Bronchial epithelial cell (primary cell): ENCODE data around the gene IFNG-AS1. TPM values are rescaled to one million over a fixed set of nuclear protein-coding genes. Genes with fewer than 3 reads are reported as not detected.
A peak's percentile ranks its signal among the peaks of the same experiment; 100 is the strongest.

Experiments
- DNase-seq: peaks from one replicate; pipeline ENCODE4 v3.0.0-alpha.2; 2010; ENCODE audit warnings: low read depth
- FAIRE-seq: peaks from 2 replicates; lab custom pipeline; 2011; peaks lifted over from hg19 to GRCh38; lab: Jason Lieb, UNC
- H3K27me3 ChIP-seq: 2 replicates; pipeline ENCODE4 v1.5.1; 2011; ENCODE audit warnings: low read length; ENCODE audit not compliant: control insufficient read depth, insufficient read depth
- H3K36me3 ChIP-seq: 2 replicates; pipeline ENCODE4 v1.5.1; 2011; ENCODE audit warnings: low read length; ENCODE audit not compliant: control insufficient read depth, insufficient read depth
- H3K4me3 ChIP-seq: 2 replicates; pipeline ENCODE4 v1.5.1; 2011; ENCODE audit warnings: mild to moderate bottlenecking, low read depth, low read length, control low read depth
- CTCF ChIP-seq: IDR thresholded peaks from 2 replicates; pipeline ENCODE4 v1.5.1; 2011; ENCODE audit warnings: mild to moderate bottlenecking, moderate library complexity, low read length, control low read depth, inconsistent platforms; ENCODE audit not compliant: insufficient read depth, severe bottlenecking
- total RNA-seq: library from RNA; depleted of rRNA; stranded (reverse); fragments of >200 nt; gene quantifications from 2 replicates; pipeline ENCODE4 v1.2.1, GENCODE V29; 2014

The IFNG-AS1 gene
- total RNA-seq, 1 donor from 2014 or later: not detected

GRCh38 chr12:68007033-68007432 is 17.8 kb downstream of the IFNG-AS1 start:
- no peak for FAIRE-seq
- H3K4me3 ChIP-seq: no peak overlapping the region
- H3K27me3 ChIP-seq: no peaks in the 10 kb centered on the region
- no peak for DNase-seq
- no peaks in the 10 kb centered on the region for H3K36me3 ChIP-seq
- TF ChIP-seq CTCF: no peak

- DNase-seq: peak; percentile 55
- H3K4me3 ChIP-seq: no peak overlapping the region
- no peaks in the 10 kb centered on the region for H3K36me3 ChIP-seq
- H3K27me3 ChIP-seq: no peaks in the 10 kb centered on the region
- no peak for TF ChIP-seq CTCF
- FAIRE-seq: no peak
Observed at GRCh38 chr12:68007466-68007865, 18.2 kb downstream of the IFNG-AS1 start.

- Histone ChIP-seq H3K36me3 (no peaks in the 10 kb centered on the region), H3K27me3 (peaks cover 3% of the 10 kb centered on the region), H3K4me3 (no peak overlapping the region)
- no peak for DNase-seq
- FAIRE-seq: no peak
- no peak for TF ChIP-seq CTCF
Observed at GRCh38 chr12:68011206-68011881, 22.1 kb downstream of the IFNG-AS1 start.

GRCh38 chr12:68011882-68012207 is 22.6 kb downstream of the IFNG-AS1 start:
- TF ChIP-seq CTCF: no peak
- FAIRE-seq: no peak
- H3K27me3 ChIP-seq: peaks cover 3% of the 10 kb centered on the region

GRCh38 chr12:68012712-68013111 is 23.5 kb downstream of the IFNG-AS1 start:
- Histone ChIP-seq H3K4me3 (no peak overlapping the region), H3K27me3 (peaks cover 3% of the 10 kb centered on the region), H3K36me3 (no peaks in the 10 kb centered on the region)
- TF ChIP-seq CTCF: no peak
- FAIRE-seq (no peak), DNase-seq (no peak)

More at GRCh38 chr12:68011882-68012207, 22.6 kb downstream of the IFNG-AS1 start:
- H3K4me3 ChIP-seq: no peak overlapping the region
- DNase-seq: no peak
- no peaks in the 10 kb centered on the region for H3K36me3 ChIP-seq

GRCh38 chr12:68013181-68013580 is 23.9 kb downstream of the IFNG-AS1 start:
- DNase-seq: no peak
- no peaks in the 10 kb centered on the region for H3K36me3 ChIP-seq
- no peak for TF ChIP-seq CTCF
- no peak overlapping the region for H3K4me3 ChIP-seq
- no peak for FAIRE-seq
- peaks cover 3% of the 10 kb centered on the region for H3K27me3 ChIP-seq
